ENCODE measurements around the gene TMEM132C.

DNA sequence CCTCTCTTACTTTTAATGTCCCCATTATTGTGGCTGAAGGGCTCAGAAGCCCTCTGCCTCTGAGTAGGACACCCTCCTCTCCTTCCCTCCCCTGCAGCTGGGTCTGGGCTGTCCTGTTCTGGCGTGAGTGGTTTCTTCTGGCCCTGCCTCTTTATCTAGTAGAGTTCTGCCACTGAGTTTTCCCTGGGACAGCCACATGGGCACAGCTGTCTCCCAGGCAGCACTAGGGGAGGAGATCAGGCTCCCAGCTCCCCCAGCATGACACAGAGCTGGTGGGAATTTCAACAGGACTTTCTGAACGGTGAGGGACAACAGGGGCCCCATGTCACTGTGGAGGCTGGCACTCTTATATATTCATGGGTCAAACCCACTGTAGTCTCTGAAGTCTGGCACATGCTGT, 21.4 kb downstream of the TMEM132C start:
- TF ChIP-seq CEBPB (IDR thresholded peaks at IDR 0.05; ENCODE audit: borderline replicate concordance, low read depth, low read length) (no peak), TRIM24 (CRISPR knock-in tag; IDR thresholded peaks at IDR 0.05) (no peak), RXRA (CRISPR knock-in tag; IDR thresholded peaks at IDR 0.05) (no peak)
- TF ChIP-seq, protein P1, sequence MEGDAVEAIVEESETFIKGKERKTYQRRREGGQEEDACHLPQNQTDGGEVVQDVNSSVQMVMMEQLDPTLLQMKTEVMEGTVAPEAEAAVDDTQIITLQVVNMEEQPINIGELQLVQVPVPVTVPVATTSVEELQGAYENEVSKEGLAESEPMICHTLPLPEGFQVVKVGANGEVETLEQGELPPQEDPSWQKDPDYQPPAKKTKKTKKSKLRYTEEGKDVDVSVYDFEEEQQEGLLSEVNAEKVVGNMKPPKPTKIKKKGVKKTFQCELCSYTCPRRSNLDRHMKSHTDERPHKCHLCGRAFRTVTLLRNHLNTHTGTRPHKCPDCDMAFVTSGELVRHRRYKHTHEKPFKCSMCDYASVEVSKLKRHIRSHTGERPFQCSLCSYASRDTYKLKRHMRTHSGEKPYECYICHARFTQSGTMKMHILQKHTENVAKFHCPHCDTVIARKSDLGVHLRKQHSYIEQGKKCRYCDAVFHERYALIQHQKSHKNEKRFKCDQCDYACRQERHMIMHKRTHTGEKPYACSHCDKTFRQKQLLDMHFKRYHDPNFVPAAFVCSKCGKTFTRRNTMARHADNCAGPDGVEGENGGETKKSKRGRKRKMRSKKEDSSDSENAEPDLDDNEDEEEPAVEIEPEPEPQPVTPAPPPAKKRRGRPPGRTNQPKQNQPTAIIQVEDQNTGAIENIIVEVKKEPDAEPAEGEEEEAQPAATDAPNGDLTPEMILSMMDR (CRISPR knock-in tag; IDR thresholded peaks at IDR 0.05) = no peak
